H1 (cell line): Measurements from ENCODE around the gene FAM174B. TPM values are rescaled to one million over a fixed set of nuclear protein-coding genes. Genes with fewer than 3 reads are reported as not detected.

Source experiments
- CTCF ChIA-PET: fragments of 300-600 bp; sonication (Branson Sonifier 250); formaldehyde crosslinking; loops from one replicate; lab custom pipeline; 2021; ENCODE audit not compliant: partially characterized antibody; lab: Charles Lee
- POLR2A ChIA-PET: fragments of 300-600 bp; sonication (Branson Sonifier 250); formaldehyde crosslinking; loops from one replicate; lab custom pipeline; 2021; ENCODE audit warnings: inconsistent platforms; ENCODE audit not compliant: partially characterized antibody; lab: Charles Lee
- DNase-seq, 2 experiments: peaks; one replicate each; pipeline versions ENCODE4 v3.0.0 to v3.0.0-alpha.2; 2010 to 2022; ENCODE audit warnings: low spot score in 2 of 2, low read depth in 1 of 2, mixed read lengths in 1 of 2
- FAIRE-seq: peaks from 2 replicates; lab custom pipeline; 2011; peaks lifted over from hg19 to GRCh38; lab: Jason Lieb, UNC
- H2AFZ ChIP-seq: 2 replicates; pipeline ENCODE4 v1.8.1; 2012; ENCODE audit warnings: low read length, inconsistent platforms
- H2AK5ac ChIP-seq: 2 replicates; pipeline ENCODE4 v1.6.1; 2013; ENCODE audit warnings: low read depth, low read length
- H2BK120ac ChIP-seq: replicated peaks from 2 replicates; pipeline ENCODE3; 2013; ENCODE audit warnings: low read depth, low read length, inconsistent platforms
- H2BK12ac ChIP-seq: 2 replicates; pipeline ENCODE4 v1.6.1; 2013; ENCODE audit warnings: low read depth, low read length
- H2BK15ac ChIP-seq: 2 replicates; pipeline ENCODE4 v1.6.1; 2013; ENCODE audit warnings: low read length
- H2BK20ac ChIP-seq: 2 replicates; pipeline ENCODE4 v1.6.1; 2013; ENCODE audit warnings: low read length
- H2BK5ac ChIP-seq: 2 replicates; pipeline ENCODE4 v1.6.1; 2013; ENCODE audit warnings: low read depth, low read length
- H3K14ac ChIP-seq: 2 replicates; pipeline ENCODE4 v1.6.1; 2013; ENCODE audit warnings: inconsistent platforms; ENCODE audit not compliant: insufficient read length
- H3K18ac ChIP-seq: 2 replicates; pipeline ENCODE4 v1.6.1; 2013; ENCODE audit warnings: low read length; ENCODE audit errors: extremely low read depth
- H3K23ac ChIP-seq: 2 replicates; pipeline ENCODE4 v1.6.1; 2013; ENCODE audit warnings: inconsistent platforms; ENCODE audit not compliant: insufficient read length
- H3K23me2 ChIP-seq: 2 replicates; pipeline ENCODE4 v1.6.1; 2013; ENCODE audit warnings: low read depth, low read length
- H3K27ac ChIP-seq: 2 replicates; pipeline ENCODE4 v1.6.1; 2011; ENCODE audit warnings: low read depth, low read length, inconsistent platforms
- H3K27me3 ChIP-seq, 4 experiments: replicated peaks in 1 of 4; 1 replicate in 1 of 4; 2 replicates in 3 of 4; pipeline versions ENCODE4 v1.6.1 to v1.8.1; 2011 to 2013; ENCODE audit warnings: low read length in 3 of 4, mild to moderate bottlenecking in 3 of 4, inconsistent platforms in 2 of 4, mixed read lengths in 2 of 4, moderate library complexity in 1 of 4; ENCODE audit not compliant: control insufficient read depth in 3 of 4, insufficient read depth in 3 of 4; ENCODE audit errors: extremely low read depth in 1 of 4
- H3K36me3 ChIP-seq, 4 experiments: 2 replicates each; pipeline versions ENCODE4 v1.6.1 to v1.8.1; 2011 to 2013; ENCODE audit warnings: mild to moderate bottlenecking in 4 of 4, low read length in 3 of 4, moderate library complexity in 2 of 4, control low read depth in 1 of 4, inconsistent platforms in 1 of 4; ENCODE audit not compliant: insufficient read depth in 4 of 4, control insufficient read depth in 2 of 4
- H3K4ac ChIP-seq: replicated peaks from 2 replicates; pipeline ENCODE3; 2013; ENCODE audit warnings: low read length, low read depth, mixed read lengths, inconsistent platforms; ENCODE audit not compliant: insufficient read length
- H3K4me1 ChIP-seq, 4 experiments: replicated peaks in 1 of 4; 1 replicate in 1 of 4; 2 replicates in 3 of 4; pipeline versions ENCODE4 v1.6.1 to v1.8.1; 2011 to 2013; ENCODE audit warnings: low read length in 3 of 4, inconsistent platforms in 2 of 4, mixed read lengths in 1 of 4; ENCODE audit not compliant: insufficient read depth in 4 of 4, control insufficient read depth in 3 of 4
- H3K4me2 ChIP-seq, 2 experiments: 2 replicates each; pipeline versions ENCODE4 v1.6.1 to v1.8.1; 2011 to 2013; ENCODE audit warnings: low read depth in 2 of 2, low read length in 2 of 2, control low read depth in 1 of 2, inconsistent platforms in 1 of 2, mild to moderate bottlenecking in 1 of 2; ENCODE audit not compliant: insufficient read depth in 1 of 2
- H3K4me3 ChIP-seq, 4 experiments: fragments of 200-600, 300-600 bp in 1 of 4; sonication (generic), shearing (Covaris generic), sonication (Bioruptor Twin) in 1 of 4; 2 replicates each; pipeline versions ENCODE4 v1.5.1 to v1.8.1; 2011 to 2016; ENCODE audit warnings: low read length in 4 of 4, low read depth in 3 of 4, control low read depth in 2 of 4, inconsistent platforms in 2 of 4, mild to moderate bottlenecking in 2 of 4, mixed read lengths in 1 of 4, moderate library complexity in 1 of 4; ENCODE audit not compliant: insufficient read depth in 2 of 4; ENCODE audit errors: extremely low read depth in 1 of 4
- H3K56ac ChIP-seq: replicated peaks from 2 replicates; pipeline ENCODE3; 2013; ENCODE audit warnings: low read depth, mild to moderate bottlenecking, mixed read lengths, low read length, inconsistent platforms; ENCODE audit not compliant: insufficient read length
- H3K79me1 ChIP-seq: 2 replicates; pipeline ENCODE4 v1.6.1; 2013; ENCODE audit warnings: low read depth, low read length, control low read depth
- H3K79me2 ChIP-seq, 2 experiments: 2 replicates each; pipeline versions ENCODE4 v1.6.1 to v1.8.1; 2012 to 2013; ENCODE audit warnings: low read length in 2 of 2, mild to moderate bottlenecking in 2 of 2, inconsistent platforms in 1 of 2; ENCODE audit not compliant: insufficient read depth in 2 of 2, control insufficient read depth in 1 of 2
- H3K9ac ChIP-seq, 4 experiments: replicated peaks in 1 of 4; 1 replicate in 1 of 4; 2 replicates in 3 of 4; pipeline versions ENCODE4 v1.6.1 to v1.8.1; 2011 to 2013; ENCODE audit warnings: low read depth in 3 of 4, low read length in 3 of 4, control low read depth in 2 of 4, mild to moderate bottlenecking in 2 of 4, moderate library complexity in 2 of 4, inconsistent platforms in 1 of 4; ENCODE audit errors: extremely low read depth in 1 of 4
- H3K9me3 ChIP-seq, 2 experiments: 2 replicates each; pipeline versions ENCODE4 v1.6.1 to v1.8.1; 2012 to 2013; ENCODE audit warnings: mild to moderate bottlenecking in 2 of 2, moderate library complexity in 2 of 2, control low read depth in 1 of 2, inconsistent platforms in 1 of 2, low read depth in 1 of 2, low read length in 1 of 2, mixed read lengths in 1 of 2; ENCODE audit not compliant: insufficient read depth in 2 of 2
- H4K20me1 ChIP-seq, 2 experiments: replicated peaks in 1 of 2; 2 replicates each; pipeline versions ENCODE3 to v1.8.1; 2011 to 2013; ENCODE audit warnings: inconsistent platforms in 2 of 2, low read length in 2 of 2, mild to moderate bottlenecking in 1 of 2; ENCODE audit not compliant: insufficient read depth in 2 of 2, control insufficient read depth in 1 of 2
- H4K5ac ChIP-seq: 2 replicates; pipeline ENCODE4 v1.6.1; 2013; ENCODE audit warnings: low read length, low read depth, mixed read lengths, inconsistent platforms; ENCODE audit not compliant: insufficient read length
- H4K8ac ChIP-seq: 2 replicates; pipeline ENCODE4 v1.8.0; 2013; ENCODE audit warnings: mild to moderate bottlenecking, moderate library complexity, low read length, inconsistent platforms; ENCODE audit not compliant: insufficient read depth; ENCODE audit errors: extremely low read depth
- H4K91ac ChIP-seq: replicated peaks from 2 replicates; pipeline ENCODE3; 2013; ENCODE audit warnings: low read length, mixed read lengths, inconsistent platforms; ENCODE audit not compliant: insufficient read length
- CHD1 ChIP-seq: IDR thresholded peaks from 2 replicates; pipeline ENCODE4 v1.6.1; 2012; ENCODE audit warnings: low read depth, low read length, improper control_type of control experiment
- CREB1 ChIP-seq: IDR thresholded peaks from 2 replicates; pipeline ENCODE4 v1.6.1; 2012; ENCODE audit warnings: inconsistent platforms
- EZH2 ChIP-seq: fragments of 200-600 bp; sonication (generic); IDR thresholded peaks from 2 replicates; pipeline ENCODE4 v1.7.1; 2012; ENCODE audit warnings: low read depth, mild to moderate bottlenecking, moderate library complexity, low read length, inconsistent platforms; ENCODE audit not compliant: severe bottlenecking
- GTF2F1 ChIP-seq: IDR thresholded peaks from 2 replicates; pipeline ENCODE4 v1.6.1; 2012; ENCODE audit warnings: low read depth, low read length, improper control_type of control experiment, borderline replicate concordance
- HDAC6 ChIP-seq: IDR thresholded peaks from one replicate; pipeline ENCODE4 v1.7.1; 2012; ENCODE audit warnings: low read depth, mild to moderate bottlenecking, inconsistent platforms, low read length, moderate library complexity
- MAFK ChIP-seq: IDR thresholded peaks from 2 replicates; pipeline ENCODE4 v1.6.1; 2012; ENCODE audit warnings: low read depth, mild to moderate bottlenecking, improper control_type of control experiment, low read length
- NANOG ChIP-seq: IDR thresholded peaks from 2 replicates; pipeline ENCODE4 v1.6.1; 2011; ENCODE audit warnings: low read length, low read depth, mild to moderate bottlenecking, inconsistent platforms; ENCODE audit not compliant: insufficient read depth, poor library complexity, severe bottlenecking
- PHF8 ChIP-seq: fragments of 200-600 bp; sonication (generic); conservative IDR thresholded peaks from 2 replicates; pipeline ENCODE4 v1.7.1; 2012; ENCODE audit warnings: low read depth, mild to moderate bottlenecking, inconsistent platforms, low read length, moderate library complexity
- POLR2A ChIP-seq, 2 experiments: IDR thresholded peaks; 1 replicate in 1 of 2; 2 replicates in 1 of 2; pipeline ENCODE4 v1.6.1; 2011; ENCODE audit warnings: low read depth in 2 of 2, low read length in 2 of 2, mild to moderate bottlenecking in 2 of 2; ENCODE audit errors: control extremely low read depth in 1 of 2
- SP2 ChIP-seq: IDR thresholded peaks from 2 replicates; pipeline ENCODE4 v1.6.1; 2012; ENCODE audit warnings: mild to moderate bottlenecking, low read length, inconsistent platforms
- SP4 ChIP-seq: IDR thresholded peaks from 2 replicates; pipeline ENCODE4 v1.6.1; 2012; ENCODE audit warnings: low read length, inconsistent platforms
- SUZ12 ChIP-seq: fragments of 200-600 bp; sonication (generic); IDR thresholded peaks from 2 replicates; pipeline ENCODE4 v1.6.1; 2012; ENCODE audit warnings: mild to moderate bottlenecking, inconsistent platforms, low read length, moderate library complexity, mixed read lengths
- TCF12 ChIP-seq: IDR thresholded peaks from 2 replicates; pipeline ENCODE4 v1.6.1; 2011; ENCODE audit warnings: low read depth, mild to moderate bottlenecking, low read length
- WGBS, 2 experiments: shearing (Covaris generic) in 1 of 2; methylation state at CpG; one replicate each; pipeline versions ENCODE4 v1.1.6 to v1.1.7; 2013 to 2015; ENCODE audit warnings: low lambda C conversion rate in 2 of 2, mixed read lengths in 2 of 2, inconsistent platforms in 1 of 2, low coverage in 1 of 2, missing lambda C conversion rate in 1 of 2; ENCODE audit not compliant: insufficient replicate concordance in 2 of 2, insufficient coverage in 1 of 2, insufficient read length in 1 of 2; ENCODE audit errors: extremely low coverage in 1 of 2, missing lambda C conversion rate in 1 of 2; 5-methylcytosine and 5-hydroxymethylcytosine counted together
- polyA plus RNA-seq, 7 experiments: library from polyadenylated mRNA; depleted of rRNA in 3 of 7; stranded (reverse) in 5 of 7; unstranded in 2 of 7; fragments of >200 nt in 5 of 7; fragments of 200-250 nt in 2 of 7; gene quantifications; 1 replicate in 5 of 7; 2 replicates in 1 of 7; 4 replicates in 1 of 7; pipeline versions ENCODE4 v1.2.1 to v1.2.3, GENCODE V29; 2011 to 2013; ENCODE audit warnings: missing spikeins in 2 of 7, mixed read lengths in 2 of 7
- total RNA-seq: library from RNA; stranded (reverse); fragmentation: NEBNext Ultra II Directional; extraction: Animal tissue kit (Norgen Biotek cat#: 25700); gene quantifications from 2 replicates; pipeline ENCODE4 v1.2.1, GENCODE V29; 2021
- TF ChIP-seq, protein P1 (sequence below): IDR thresholded peaks from 2 replicates; pipeline ENCODE4 v1.6.1; 2012; ENCODE audit warnings: low read length, inconsistent platforms

FAM174B gene
- total and polyA plus RNA-seq, 2 of the 8 experiments (the other 6 are each of a cell fraction or from before 2014, with no cell fraction given), result 9.3 to 35.2 TPM

DNA sequence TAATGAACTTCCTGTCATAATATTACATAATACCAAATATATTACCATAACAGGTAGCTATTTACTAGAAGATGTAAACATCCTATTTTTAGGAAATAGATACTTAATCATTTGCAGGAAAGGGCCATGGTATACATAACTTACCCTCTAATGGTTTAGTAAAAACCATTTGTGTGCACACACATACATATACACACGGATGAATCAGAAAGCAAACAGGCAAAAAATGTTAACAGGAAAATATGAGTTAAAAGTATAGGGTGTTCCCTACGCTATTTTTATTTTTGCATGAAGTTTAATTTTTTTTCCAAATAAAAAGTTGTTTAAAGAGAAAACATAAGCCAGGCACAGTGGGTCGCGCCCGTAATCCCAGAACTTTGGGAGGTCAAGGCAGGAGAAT is 34.6 kb downstream of the FAM174B start:
- Histone ChIP-seq H2BK20ac (no peak overlapping the region), H4K20me1 (no peaks in the 10 kb centered on the region), H3K9ac (no peak overlapping the region), H3K79me1 (no peaks in the 10 kb centered on the region), H4K91ac (no peak overlapping the region), H3K23me2 (no peaks in the 10 kb centered on the region), H2AFZ (no peak overlapping the region), H3K23ac (no peak overlapping the region), H3K4me1 (peaks cover 0 to 15% (median 3%) of the 10 kb centered on the region in 4 experiments; a peak in 4 of 7 replicates), H3K14ac (no peak overlapping the region), H3K4me3 (no peak overlapping the region), H3K27me3 (no peaks in the 10 kb centered on the region), H3K18ac (no peak overlapping the region), H4K5ac (no peak overlapping the region), H3K79me2 (no peaks in the 10 kb centered on the region), H3K27ac (no peak overlapping the region), H2AK5ac (no peak overlapping the region), H2BK120ac (no peak overlapping the region), H3K36me3 (no peaks in the 10 kb centered on the region), H2BK15ac (no peak overlapping the region), H3K9me3 (no peaks in the 10 kb centered on the region), H4K8ac (no peak overlapping the region), H3K4ac (no peak overlapping the region), H2BK12ac (no peak overlapping the region), H3K56ac (no peak overlapping the region), H3K4me2 (no peak overlapping the region), H2BK5ac (no peak overlapping the region)
- ChIA-PET POLR2A (no interaction called here), CTCF (interaction anchor here (0.6 to 1.9 kb wide), 8 partner anchors 9 to 519 kb away, joined by 3 to 11 read pairs (median 3); no protein-coding TSS in a partner anchor)
- DNase-seq (no peak), FAIRE-seq (no peak)
- 92% methylated on average over 5 of the region's 5 CpGs; no CpG with 5 or more reads in 1 of the 2 experiments for WGBS, 2 experiments
- TF ChIP-seq PHF8 (no peak), CHD1 (no peak), SP4 (no peak), GTF2F1 (no peak), MAFK (no peak), SUZ12 (no peak), POLR2A (IDR thresholded peaks at IDR 0.05; ENCODE audit: control extremely low read depth in 1 of 2, low read depth in 2 of 2, low read length in 2 of 2) (no peak), TCF12 (no peak), NANOG (no peak), SP2 (no peak), EZH2 (no peak), HDAC6 (no peak), CREB1 (no peak)
- TF ChIP-seq, protein P1, sequence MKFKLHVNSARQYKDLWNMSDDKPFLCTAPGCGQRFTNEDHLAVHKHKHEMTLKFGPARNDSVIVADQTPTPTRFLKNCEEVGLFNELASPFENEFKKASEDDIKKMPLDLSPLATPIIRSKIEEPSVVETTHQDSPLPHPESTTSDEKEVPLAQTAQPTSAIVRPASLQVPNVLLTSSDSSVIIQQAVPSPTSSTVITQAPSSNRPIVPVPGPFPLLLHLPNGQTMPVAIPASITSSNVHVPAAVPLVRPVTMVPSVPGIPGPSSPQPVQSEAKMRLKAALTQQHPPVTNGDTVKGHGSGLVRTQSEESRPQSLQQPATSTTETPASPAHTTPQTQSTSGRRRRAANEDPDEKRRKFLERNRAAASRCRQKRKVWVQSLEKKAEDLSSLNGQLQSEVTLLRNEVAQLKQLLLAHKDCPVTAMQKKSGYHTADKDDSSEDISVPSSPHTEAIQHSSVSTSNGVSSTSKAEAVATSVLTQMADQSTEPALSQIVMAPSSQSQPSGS, result no peak
